Uterus (tissue), 2 donors: ENCODE data around the gene AFAP1L1.

Source experiments
- POLR2A ChIP-seq, 2 donors: fragments of 450-650 bp; IDR thresholded peaks; one replicate each; pipeline ENCODE4 v1.6.1; 2016; ENCODE audit warnings: antibody characterized with exemption in 2 of 2, mild to moderate bottlenecking in 1 of 2, moderate library complexity in 1 of 2
- TF ChIP-seq, protein P1 (sequence below), 4 experiments: fragments of 200-600 bp in 2 of 4; fragments of 450-650 bp in 2 of 4; sonication (generic) in 2 of 4; IDR thresholded peaks; one replicate each; pipeline ENCODE4 v1.5.1; 2016 to 2019; ENCODE audit warnings: antibody characterized with exemption in 4 of 4, mild to moderate bottlenecking in 2 of 4, moderate library complexity in 1 of 4

DNA sequence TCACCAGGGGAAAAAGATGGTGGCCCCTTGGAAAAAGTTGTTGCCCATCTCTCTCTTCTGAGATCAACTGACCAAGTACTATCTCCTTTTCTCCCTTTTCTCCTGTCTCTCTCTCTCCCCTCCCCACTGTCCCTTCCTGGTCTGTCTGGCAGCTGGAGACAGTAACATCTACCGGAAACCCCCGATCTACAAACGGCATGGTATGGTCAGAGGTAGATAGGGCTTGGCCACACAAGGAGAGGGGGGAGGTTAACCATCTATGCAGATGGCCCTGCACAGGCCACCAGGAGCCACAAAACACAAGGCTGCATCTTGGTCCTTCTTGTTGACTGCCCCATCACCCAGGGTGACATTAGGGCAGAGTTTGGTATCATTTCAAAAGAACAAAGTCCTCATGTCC, 29.3 kb upstream of the AFAP1L1 start:
- TF ChIP-seq, protein P1, sequence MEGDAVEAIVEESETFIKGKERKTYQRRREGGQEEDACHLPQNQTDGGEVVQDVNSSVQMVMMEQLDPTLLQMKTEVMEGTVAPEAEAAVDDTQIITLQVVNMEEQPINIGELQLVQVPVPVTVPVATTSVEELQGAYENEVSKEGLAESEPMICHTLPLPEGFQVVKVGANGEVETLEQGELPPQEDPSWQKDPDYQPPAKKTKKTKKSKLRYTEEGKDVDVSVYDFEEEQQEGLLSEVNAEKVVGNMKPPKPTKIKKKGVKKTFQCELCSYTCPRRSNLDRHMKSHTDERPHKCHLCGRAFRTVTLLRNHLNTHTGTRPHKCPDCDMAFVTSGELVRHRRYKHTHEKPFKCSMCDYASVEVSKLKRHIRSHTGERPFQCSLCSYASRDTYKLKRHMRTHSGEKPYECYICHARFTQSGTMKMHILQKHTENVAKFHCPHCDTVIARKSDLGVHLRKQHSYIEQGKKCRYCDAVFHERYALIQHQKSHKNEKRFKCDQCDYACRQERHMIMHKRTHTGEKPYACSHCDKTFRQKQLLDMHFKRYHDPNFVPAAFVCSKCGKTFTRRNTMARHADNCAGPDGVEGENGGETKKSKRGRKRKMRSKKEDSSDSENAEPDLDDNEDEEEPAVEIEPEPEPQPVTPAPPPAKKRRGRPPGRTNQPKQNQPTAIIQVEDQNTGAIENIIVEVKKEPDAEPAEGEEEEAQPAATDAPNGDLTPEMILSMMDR (IDR thresholded peaks at IDR 0.05): no peak
- no peak for TF ChIP-seq POLR2A (IDR thresholded peaks at IDR 0.05)
